HK-2 (cell line): ENCODE data around the gene CD55.
A peak's percentile ranks its signal among the peaks of the same experiment; 100 is the strongest.
"Not testable (repeated sequence)": the region's sequence is repeated elsewhere in the genome, so short reads cannot be mapped to it uniquely, and the experiment has no call there.

Source experiments
- DNase-seq: peaks from one replicate; pipeline ENCODE4 v3.0.0-alpha.2; 2018; ENCODE audit not compliant: unreplicated experiment

The CD55 gene

GRCh38 chr1:207305489-207305873, 16.0 kb upstream of the CD55 start:
- DNase-seq: no peak

GRCh38 chr1:207306023-207306422, 15.5 kb upstream of the CD55 start:
- DNase-seq: no peak

GRCh38 chr1:207306603-207307002, 14.9 kb upstream of the CD55 start:
- DNase-seq: no peak

- DNase-seq: no peak
These were observed 12.9 kb upstream of the CD55 start for GRCh38 chr1:207308451-207309190.

GRCh38 chr1:207309745-207310273, 11.7 kb upstream of the CD55 start:
- DNase-seq: peak; percentile 69

GRCh38 chr1:207311888-207312603, 9.4 kb upstream of the CD55 start:
- DNase-seq: no peak

GRCh38 chr1:207312604-207312920, 8.9 kb upstream of the CD55 start:
- DNase-seq: no peak

- DNase-seq: no peak
These were observed 8.3 kb upstream of the CD55 start for GRCh38 chr1:207313131-207313530.

- no peak for DNase-seq
These were observed 6.7 kb upstream of the CD55 start for GRCh38 chr1:207314816-207315215.

- no peak for DNase-seq
These were observed 6.0 kb upstream of the CD55 start for GRCh38 chr1:207315435-207315834.

GRCh38 chr1:207316141-207316540, 5.3 kb upstream of the CD55 start:
- DNase-seq: no peak

GRCh38 chr1:207316622-207317391, 4.7 kb upstream of the CD55 start:
- DNase-seq: no peak

- no peak for DNase-seq
These were observed 3.9 kb upstream of the CD55 start for GRCh38 chr1:207317561-207317960.

- no peak for DNase-seq
These were observed 3.3 kb upstream of the CD55 start for GRCh38 chr1:207318072-207318619.

GRCh38 chr1:207319199-207319598, 2.3 kb upstream of the CD55 start:
- no peak for DNase-seq

GRCh38 chr1:207320105-207320504, 1.4 kb upstream of the CD55 start:
- not testable (repeated sequence) for DNase-seq

GRCh38 chr1:207321790-207322645, 540 bp downstream of the CD55 start:
- no peak for DNase-seq

GRCh38 chr1:207323425-207324225, 2.1 kb downstream of the CD55 start:
- no peak for DNase-seq

- no peak for DNase-seq
These were observed 6.5 kb downstream of the CD55 start for GRCh38 chr1:207328004-207328403.

GRCh38 chr1:207328908-207329440, 7.5 kb downstream of the CD55 start:
- DNase-seq: no peak
